GM10248 (cell line): ENCODE results near the gene MYOM3.

Source experiments
- CTCF ChIA-PET: fragments of 300-600 bp; sonication (Branson Sonifier 250); formaldehyde crosslinking; extraction: SDS; loops from one replicate; lab custom pipeline; 2021; ENCODE audit warnings: antibody characterized with exemption; lab: Yijun Ruan, JAX
- POLR2A ChIA-PET: fragments of 350-650 bp; sonication (Branson Sonifier 250); formaldehyde crosslinking; extraction: SDS; loops from one replicate; lab custom pipeline; 2020; ENCODE audit warnings: antibody characterized with exemption; lab: Yijun Ruan, JAX
- DNase-seq: peaks from one replicate; pipeline ENCODE4 v3.0.0; 2012; ENCODE audit errors: extremely low spot score
- CTCF ChIP-seq: IDR thresholded peaks from 2 replicates; pipeline ENCODE4 v1.5.1; 2012; ENCODE audit warnings: mild to moderate bottlenecking, low read depth; ENCODE audit errors: extremely low read depth, missing control alignments, control extremely low read depth

MYOM3 gene

GRCh38 chr1:24101796-24102586 lies 9.9 kb downstream of the MYOM3 start:
- ChIA-PET POLR2A (no interaction called here), CTCF (interaction anchor here (1.4 to 1.6 kb wide), 3 partner anchors 9 to 51 kb away, joined by 3 to 5 read pairs (median 4); no protein-coding TSS in a partner anchor)
- no peak for TF ChIP-seq CTCF
- no peak for DNase-seq

DNA sequence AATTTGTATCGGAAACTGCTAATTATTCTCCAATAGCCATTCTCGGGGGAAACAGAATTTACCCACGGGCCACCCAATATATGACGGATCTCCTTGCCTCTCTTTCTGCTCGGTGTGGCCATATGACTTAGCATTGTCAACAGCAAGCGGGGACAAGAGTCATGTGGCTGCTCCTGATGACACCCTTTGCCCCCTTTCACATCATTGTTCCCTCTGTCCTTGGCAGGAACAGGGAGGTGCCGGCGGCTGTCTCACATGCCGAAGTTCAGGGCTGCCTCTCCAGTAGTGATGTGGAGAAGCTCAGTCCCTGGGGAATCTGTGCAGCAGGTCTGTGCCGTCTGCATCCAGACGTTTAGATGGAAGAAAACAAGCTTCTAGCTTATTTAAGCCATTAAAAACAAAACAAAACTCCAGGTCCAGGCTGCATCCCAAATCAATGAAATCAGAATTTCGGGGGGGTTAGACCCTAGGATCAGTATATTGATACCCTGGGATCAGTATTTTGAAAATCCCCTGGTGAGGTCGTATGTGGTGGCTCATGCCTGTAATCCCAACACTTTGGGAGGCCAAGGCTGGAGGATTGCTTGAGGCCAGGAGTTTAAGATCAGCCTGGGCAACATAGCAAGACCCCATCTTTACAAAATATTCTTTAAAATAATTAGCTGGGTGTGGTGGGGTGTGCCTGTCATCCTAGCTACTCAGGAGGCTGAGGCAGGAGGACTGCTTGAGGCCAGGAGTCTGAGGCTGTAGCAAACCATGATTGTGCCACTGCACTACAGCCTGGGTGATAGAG lies 10.8 kb downstream of the MYOM3 start:
- no peak for DNase-seq
- ChIA-PET CTCF (interaction anchor here (0.9 kb wide), 1 partner anchor 30 kb away, joined by 3 read pairs; no protein-coding TSS in a partner anchor), POLR2A (no interaction called here)
- TF ChIP-seq CTCF = no peak

DNA sequence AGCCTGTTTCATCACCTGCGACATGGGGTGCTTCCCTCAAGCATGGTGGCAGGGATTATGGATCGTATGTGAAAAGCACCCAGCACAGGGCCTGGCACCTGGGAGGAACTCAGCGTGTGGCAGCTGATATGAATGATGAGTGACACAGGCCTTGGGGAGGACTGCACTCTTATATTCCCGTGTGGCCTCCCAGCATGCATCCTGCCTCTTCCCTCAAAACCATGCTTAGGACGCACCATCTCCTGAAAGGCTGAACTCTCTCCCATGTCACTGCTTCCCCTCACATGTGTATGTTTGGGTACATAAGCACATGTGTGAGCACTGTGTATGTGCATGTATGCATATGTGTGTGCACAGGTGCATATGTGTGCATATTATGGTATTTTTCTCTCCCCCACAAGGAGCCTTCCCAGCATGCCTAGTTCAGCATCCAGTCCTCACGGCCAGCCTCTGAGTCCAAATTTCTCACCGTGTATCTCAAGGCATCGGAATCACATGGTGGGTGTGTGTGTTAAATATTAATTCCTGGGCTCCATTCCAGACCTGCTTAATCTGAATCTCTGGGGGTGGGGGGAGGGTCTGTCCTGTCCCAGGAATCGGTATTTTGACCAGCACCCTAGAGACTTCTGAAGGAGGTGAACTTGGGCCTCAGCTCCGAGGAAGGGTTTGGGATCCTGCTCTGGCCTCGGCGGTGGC lies 12.8 kb downstream of the MYOM3 start:
- no peak for DNase-seq
- ChIA-PET POLR2A (no interaction called here), CTCF (no interaction called here)
- no peak for TF ChIP-seq CTCF

DNA sequence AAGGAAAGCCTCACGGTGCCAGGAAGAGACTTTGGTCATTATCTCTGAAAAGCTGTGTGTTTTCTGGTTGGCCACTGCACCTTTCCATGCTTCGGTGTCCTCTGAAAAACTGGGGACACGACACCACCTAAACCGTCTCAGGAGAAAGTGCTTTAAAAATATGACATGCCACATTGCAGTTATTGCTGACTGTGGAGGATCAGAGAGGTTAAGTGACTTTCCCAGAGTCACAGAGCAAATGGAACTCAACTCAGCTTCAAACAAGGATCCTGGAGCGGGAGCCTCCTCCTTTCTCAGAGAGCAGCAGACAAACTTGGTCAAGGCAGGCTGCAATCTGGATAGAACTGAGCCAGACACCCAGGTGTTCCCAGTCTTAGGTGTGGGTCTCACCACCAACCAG lies 13.8 kb downstream of the MYOM3 start:
- ChIA-PET CTCF (no interaction called here), POLR2A (no interaction called here)
- DNase-seq = no peak
- no peak for TF ChIP-seq CTCF

GRCh38 chr1:24097663-24098062 lies 14.3 kb downstream of the MYOM3 start:
- CTCF ChIA-PET = no interaction called here
- POLR2A ChIA-PET = no interaction called here
- DNase-seq = no peak
- TF ChIP-seq CTCF = no peak

DNA sequence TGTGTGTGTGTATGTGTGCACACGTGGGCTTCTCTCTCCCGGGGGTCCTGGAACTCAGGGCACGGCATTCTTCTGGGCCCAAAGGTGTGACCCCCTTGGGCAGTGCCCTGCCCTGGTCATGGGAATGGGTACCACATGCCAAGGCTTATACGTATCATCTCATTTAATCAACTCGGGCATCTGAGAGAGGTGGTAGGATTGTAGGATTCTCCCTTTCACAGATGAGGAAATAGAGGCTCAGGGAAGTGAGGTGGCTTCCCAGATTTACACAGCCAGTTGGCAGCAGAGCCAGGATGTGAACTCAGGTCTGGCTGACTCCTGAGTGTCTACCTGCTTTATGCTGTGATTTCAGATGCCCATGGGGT lies 15.2 kb downstream of the MYOM3 start:
- POLR2A ChIA-PET = no interaction called here
- no peak for TF ChIP-seq CTCF

More for the DNA sequence above, 15.2 kb downstream of the MYOM3 start:
- CTCF ChIA-PET = no interaction called here
- DNase-seq = no peak
